Measurements from ENCODE around the gene IFFO2. TPM values are rescaled to one million over a fixed set of nuclear protein-coding genes. Genes with fewer than 3 reads are reported as not detected.

Gene IFFO2
- total RNA-seq, 1 donor from 2014 or later = 34.6 TPM

- intact Hi-C loops (cut with DNase I) = loop anchor here (5.0 kb wide), 1 partner anchor 50 kb away; no protein-coding TSS in a partner anchor
- TF ChIP-seq POLR2AphosphoS5 (IDR thresholded peaks at IDR 0.05; ENCODE audit: insufficient read depth in 1 of 2, low read depth in 1 of 2) = peak; percentile 52 to 95
- no peak for TF ChIP-seq POLR2A (IDR thresholded peaks at IDR 0.05)
- TF ChIP-seq CTCF (IDR thresholded peaks at IDR 0.05) = no peak
- DNase-seq (ENCODE audit: extremely low spot score in 2 of 2) = no peak
These were observed 5.7 kb upstream of the IFFO2 start for GRCh38 chr1:18962121-18962721.

GRCh38 chr1:18960821-18961220, 4.3 kb upstream of the IFFO2 start:
- Histone ChIP-seq H3K9me3 (no peaks in the 10 kb centered on the region), H3K27ac (peak overlapping the region; percentile 90), H3K36me3 (no peaks in the 10 kb centered on the region), H3K4me3 (no peak overlapping the region), H3K4me1 (peaks cover 24% of the 10 kb centered on the region), H3K27me3 (no peaks in the 10 kb centered on the region)
- DNase-seq (ENCODE audit: extremely low spot score in 2 of 2) = no peak
- intact Hi-C loops (cut with DNase I) = loop anchor here (5.0 kb wide), 1 partner anchor 49 kb away; no protein-coding TSS in a partner anchor
- no peak for TF ChIP-seq POLR2A (IDR thresholded peaks at IDR 0.05)
- TF ChIP-seq CTCF (IDR thresholded peaks at IDR 0.05) = no peak
- no peak for TF ChIP-seq POLR2AphosphoS5 (IDR thresholded peaks at IDR 0.05; ENCODE audit: insufficient read depth in 1 of 2, low read depth in 1 of 2)

More at GRCh38 chr1:18962121-18962721, 5.7 kb upstream of the IFFO2 start:
- Histone ChIP-seq H3K4me3 (no peak overlapping the region), H3K9me3 (no peaks in the 10 kb centered on the region), H3K27ac (peak overlapping the region; percentile 90), H3K4me1 (peaks cover 21% of the 10 kb centered on the region), H3K27me3 (no peaks in the 10 kb centered on the region), H3K36me3 (no peaks in the 10 kb centered on the region)

GRCh38 chr1:18960409-18960808, 3.9 kb upstream of the IFFO2 start:
- peak overlapping the region; percentile 90 for H3K27ac ChIP-seq
- intact Hi-C loops (cut with DNase I) = loop anchor here (5.0 kb wide), 1 partner anchor 48 kb away; no protein-coding TSS in a partner anchor
- H3K9me3 ChIP-seq = no peaks in the 10 kb centered on the region
- TF ChIP-seq POLR2A (IDR thresholded peaks at IDR 0.05) (no peak), CTCF (IDR thresholded peaks at IDR 0.05) (no peak), POLR2AphosphoS5 (IDR thresholded peaks at IDR 0.05; ENCODE audit: insufficient read depth in 1 of 2, low read depth in 1 of 2) (no peak)
- no peak for DNase-seq (ENCODE audit: extremely low spot score in 2 of 2)
- H3K27me3 ChIP-seq = no peaks in the 10 kb centered on the region
- H3K36me3 ChIP-seq = no peaks in the 10 kb centered on the region
- no peak overlapping the region for H3K4me3 ChIP-seq
- H3K4me1 ChIP-seq = peaks cover 26% of the 10 kb centered on the region

- Histone ChIP-seq H3K4me3 (no peak overlapping the region), H3K4me1 (peaks cover 34% of the 10 kb centered on the region), H3K27me3 (no peaks in the 10 kb centered on the region), H3K27ac (peak overlapping the region; percentile 90), H3K36me3 (no peaks in the 10 kb centered on the region), H3K9me3 (no peaks in the 10 kb centered on the region)
- TF ChIP-seq POLR2A (IDR thresholded peaks at IDR 0.05) (no peak), POLR2AphosphoS5 (IDR thresholded peaks at IDR 0.05; ENCODE audit: insufficient read depth in 1 of 2, low read depth in 1 of 2) (no peak), CTCF (IDR thresholded peaks at IDR 0.05) (no peak)
- intact Hi-C loops (cut with DNase I) = loop anchor here (5.0 kb wide), 1 partner anchor 37 kb away; no protein-coding TSS in a partner anchor
- no peak for DNase-seq (ENCODE audit: extremely low spot score in 2 of 2)
These were observed 3.1 kb upstream of the IFFO2 start for GRCh38 chr1:18959591-18959990.
